Activated T-cell treated with anti-CD3 and anti-CD28 coated beads, Interleukin-2, amount 50 U/mL, for 1 hour (primary cell): ENCODE results near the gene GAGE2A.
A peak's percentile ranks its signal among the peaks of the same experiment; 100 is the strongest.
"Not testable (repeated sequence)": the region's sequence is repeated elsewhere in the genome, so short reads cannot be mapped to it uniquely, and the experiment has no call there.

Experiments used
- DNase-seq: peaks from one replicate; pipeline ENCODE4 v3.0.0-alpha.2; 2020

Gene GAGE2A

GRCh38 chrX:49589196-49589595, at the start of gene GAGE2A:
TSS of gene GAGE2A (plus strand) at chrX:49589496. CDS start at chrX:49590651, 1,155 bp downstream.
- not testable (repeated sequence) for DNase-seq

GRCh38 chrX:49541433-49541832, 47.9 kb upstream of the GAGE2A start, which contains the start of gene GAGE12D:
TSS of gene GAGE12D (plus strand) at chrX:49541733. CDS start at chrX:49542888, 1,155 bp downstream.
- not testable (repeated sequence) for DNase-seq

GRCh38 chrX:49550989-49551388, 38.3 kb upstream of the GAGE2A start, which contains the start of gene GAGE12E:
TSS of gene GAGE12E (plus strand) at chrX:49551289. CDS start at chrX:49552444, 1,155 bp downstream.
- not testable (repeated sequence) for DNase-seq

GRCh38 chrX:49560542-49560941, 28.8 kb upstream of the GAGE2A start, which contains the start of gene GAGE12F:
TSS of gene GAGE12F (plus strand) at chrX:49560842. CDS start at chrX:49561997, 1,155 bp downstream.
- not testable (repeated sequence) for DNase-seq

GRCh38 chrX:49568728-49569127, 20.6 kb upstream of the GAGE2A start:
- not testable (repeated sequence) for DNase-seq

- not testable (repeated sequence) for DNase-seq
Measured at GRCh38 chrX:49569152-49569551, 20.1 kb upstream of the GAGE2A start.

- not testable (repeated sequence) for DNase-seq
Measured at GRCh38 chrX:49570100-49570499, 19.2 kb upstream of the GAGE2A start, which contains the start of gene GAGE12G. TSS of gene GAGE12G (plus strand) at chrX:49570400. CDS start at chrX:49571555, 1,155 bp downstream.

- not testable (repeated sequence) for DNase-seq
Measured at GRCh38 chrX:49579649-49580048, 9.6 kb upstream of the GAGE2A start, which contains the start of gene GAGE12H. TSS of gene GAGE12H (plus strand) at chrX:49579949. CDS start at chrX:49581104, 1,155 bp downstream.

- DNase-seq: not testable (repeated sequence)
Measured at GRCh38 chrX:49589769-49590478, 628 bp downstream of the GAGE2A start.

GRCh38 chrX:49590488-49590887, 1.2 kb downstream of the GAGE2A start:
- DNase-seq: not testable (repeated sequence)

- DNase-seq: not testable (repeated sequence)
Measured at GRCh38 chrX:49598720-49599119, 9.4 kb downstream of the GAGE2A start, which contains the start of gene GAGE1. TSS of gene GAGE1 (plus strand) at chrX:49599020. CDS start at chrX:49600175, 1,155 bp downstream.

- DNase-seq: no peak
Measured at GRCh38 chrX:49610718-49611310, 21.5 kb downstream of the GAGE2A start.

GRCh38 chrX:49618574-49618973, 29.3 kb downstream of the GAGE2A start:
- no peak for DNase-seq

GRCh38 chrX:49627086-49627777, 37.9 kb downstream of the GAGE2A start:
- DNase-seq: peak; percentile 40

- no peak for DNase-seq
Measured at GRCh38 chrX:49644991-49645637, 55.8 kb downstream of the GAGE2A start.
